DOHH2 (cell line): ENCODE data around the gene STAT5B.

Experiments
- H3F3A ChIP-seq: fragments of 200-600 bp; sonication (generic), shearing (Covaris generic); 2 replicates; pipeline ENCODE4 v1.6.0; 2016; ENCODE audit warnings: antibody characterized with exemption, mild to moderate bottlenecking; ENCODE audit not compliant: control insufficient read depth, insufficient read depth
- H3K27ac ChIP-seq: fragments of 200-600 bp; sonication (generic); 2 replicates; pipeline ENCODE4 v1.5.1; 2014; ENCODE audit warnings: low read depth, mild to moderate bottlenecking, low read length, moderate library complexity
- H3K27me3 ChIP-seq: fragments of 200-600 bp; sonication (generic); 2 replicates; pipeline ENCODE4 v1.6.1; 2014; ENCODE audit warnings: mild to moderate bottlenecking, low read length, mixed read lengths; ENCODE audit not compliant: control insufficient read depth
- H3K36me3 ChIP-seq: fragments of 200-600 bp; sonication (generic); 2 replicates; pipeline ENCODE4 v1.6.1; 2014; ENCODE audit warnings: mild to moderate bottlenecking, low read length, moderate library complexity, mixed read lengths; ENCODE audit not compliant: control insufficient read depth
- H3K4me1 ChIP-seq: fragments of 200-600 bp; sonication (generic); 2 replicates; pipeline ENCODE4 v1.6.1; 2014; ENCODE audit warnings: mild to moderate bottlenecking, low read length, mixed read lengths; ENCODE audit not compliant: control insufficient read depth
- H3K4me2 ChIP-seq: fragments of 200-600 bp; sonication (generic); 2 replicates; pipeline ENCODE4 v1.6.0; 2014; ENCODE audit warnings: mild to moderate bottlenecking, low read length, moderate library complexity
- H3K4me3 ChIP-seq: fragments of 200-600 bp; sonication (generic); 2 replicates; pipeline ENCODE4 v1.5.1; 2014; ENCODE audit warnings: mild to moderate bottlenecking, low read length, mixed read lengths
- H3K79me2 ChIP-seq: fragments of 200-600 bp; sonication (generic); 2 replicates; pipeline ENCODE4 v1.6.1; 2014; ENCODE audit warnings: mild to moderate bottlenecking, low read length, mixed read lengths; ENCODE audit not compliant: control insufficient read depth
- H3K9me2 ChIP-seq: fragments of 200-600 bp; sonication (generic); replicated peaks from 2 replicates; pipeline ENCODE4 v1.6.1; 2014; ENCODE audit warnings: mild to moderate bottlenecking, low read length, mixed read lengths; ENCODE audit not compliant: control insufficient read depth
- H3K9me3 ChIP-seq: fragments of 200-600 bp; sonication (generic); 2 replicates; pipeline ENCODE4 v1.6.1; 2014; ENCODE audit warnings: antibody characterized with exemption, low read length, mixed read lengths; ENCODE audit not compliant: control insufficient read depth, insufficient read depth
- H4K20me1 ChIP-seq: fragments of 200-600 bp; sonication (generic); 2 replicates; pipeline ENCODE4 v1.6.0; 2014; ENCODE audit warnings: low read depth, mild to moderate bottlenecking, antibody characterized with exemption, low read length, moderate library complexity; ENCODE audit not compliant: control insufficient read depth, insufficient read depth
- EZH2phosphoT487 ChIP-seq: fragments of 200-600 bp; sonication (generic); IDR thresholded peaks from 2 replicates; pipeline ENCODE4 v1.6.1; 2017; ENCODE audit warnings: borderline replicate concordance, mild to moderate bottlenecking, antibody characterized with exemption, low read length, moderate library complexity, mixed read lengths
- TF ChIP-seq, protein P1 (sequence below): fragments of 200-600 bp; sonication (generic); IDR thresholded peaks from one replicate; pipeline ENCODE4 v1.5.1; 2014; ENCODE audit warnings: antibody characterized with exemption, mild to moderate bottlenecking, low read depth, low read length; ENCODE audit not compliant: poor library complexity, severe bottlenecking

STAT5B gene

DNA sequence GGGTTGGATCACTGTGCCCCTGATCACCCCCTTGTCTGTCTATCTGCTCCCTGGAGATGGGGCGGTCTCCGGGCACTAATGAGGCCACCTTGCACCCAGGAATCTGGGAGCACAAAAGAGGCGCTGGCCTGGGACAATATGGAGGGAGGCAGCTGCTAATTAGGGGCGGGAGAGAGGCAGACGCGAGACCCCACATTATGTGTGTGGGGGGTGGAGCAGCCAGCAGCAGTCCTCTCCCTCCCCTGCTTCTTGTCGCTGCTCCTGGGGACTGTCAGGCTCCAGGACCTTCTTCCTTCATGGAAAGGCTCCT, 90.6 kb downstream of the STAT5B start:
- H4K20me1 ChIP-seq, result no peaks in the 10 kb centered on the region
- H3K9me2 ChIP-seq, result no peaks in the 10 kb centered on the region
- no peaks in the 10 kb centered on the region for H3F3A ChIP-seq
- H3K4me1 ChIP-seq, result peaks cover 39% of the 10 kb centered on the region
- no peaks in the 10 kb centered on the region for H3K79me2 ChIP-seq
- no peaks in the 10 kb centered on the region for H3K36me3 ChIP-seq
- H3K4me3 ChIP-seq, result no peak overlapping the region
- H3K27ac ChIP-seq, result no peak overlapping the region
- no peak for TF ChIP-seq EZH2phosphoT487
- TF ChIP-seq, protein P1, sequence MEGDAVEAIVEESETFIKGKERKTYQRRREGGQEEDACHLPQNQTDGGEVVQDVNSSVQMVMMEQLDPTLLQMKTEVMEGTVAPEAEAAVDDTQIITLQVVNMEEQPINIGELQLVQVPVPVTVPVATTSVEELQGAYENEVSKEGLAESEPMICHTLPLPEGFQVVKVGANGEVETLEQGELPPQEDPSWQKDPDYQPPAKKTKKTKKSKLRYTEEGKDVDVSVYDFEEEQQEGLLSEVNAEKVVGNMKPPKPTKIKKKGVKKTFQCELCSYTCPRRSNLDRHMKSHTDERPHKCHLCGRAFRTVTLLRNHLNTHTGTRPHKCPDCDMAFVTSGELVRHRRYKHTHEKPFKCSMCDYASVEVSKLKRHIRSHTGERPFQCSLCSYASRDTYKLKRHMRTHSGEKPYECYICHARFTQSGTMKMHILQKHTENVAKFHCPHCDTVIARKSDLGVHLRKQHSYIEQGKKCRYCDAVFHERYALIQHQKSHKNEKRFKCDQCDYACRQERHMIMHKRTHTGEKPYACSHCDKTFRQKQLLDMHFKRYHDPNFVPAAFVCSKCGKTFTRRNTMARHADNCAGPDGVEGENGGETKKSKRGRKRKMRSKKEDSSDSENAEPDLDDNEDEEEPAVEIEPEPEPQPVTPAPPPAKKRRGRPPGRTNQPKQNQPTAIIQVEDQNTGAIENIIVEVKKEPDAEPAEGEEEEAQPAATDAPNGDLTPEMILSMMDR, result no peak
- H3K9me3 ChIP-seq, result no peaks in the 10 kb centered on the region
- peaks cover 6% of the 10 kb centered on the region for H3K27me3 ChIP-seq
- no peak overlapping the region for H3K4me2 ChIP-seq

DNA sequence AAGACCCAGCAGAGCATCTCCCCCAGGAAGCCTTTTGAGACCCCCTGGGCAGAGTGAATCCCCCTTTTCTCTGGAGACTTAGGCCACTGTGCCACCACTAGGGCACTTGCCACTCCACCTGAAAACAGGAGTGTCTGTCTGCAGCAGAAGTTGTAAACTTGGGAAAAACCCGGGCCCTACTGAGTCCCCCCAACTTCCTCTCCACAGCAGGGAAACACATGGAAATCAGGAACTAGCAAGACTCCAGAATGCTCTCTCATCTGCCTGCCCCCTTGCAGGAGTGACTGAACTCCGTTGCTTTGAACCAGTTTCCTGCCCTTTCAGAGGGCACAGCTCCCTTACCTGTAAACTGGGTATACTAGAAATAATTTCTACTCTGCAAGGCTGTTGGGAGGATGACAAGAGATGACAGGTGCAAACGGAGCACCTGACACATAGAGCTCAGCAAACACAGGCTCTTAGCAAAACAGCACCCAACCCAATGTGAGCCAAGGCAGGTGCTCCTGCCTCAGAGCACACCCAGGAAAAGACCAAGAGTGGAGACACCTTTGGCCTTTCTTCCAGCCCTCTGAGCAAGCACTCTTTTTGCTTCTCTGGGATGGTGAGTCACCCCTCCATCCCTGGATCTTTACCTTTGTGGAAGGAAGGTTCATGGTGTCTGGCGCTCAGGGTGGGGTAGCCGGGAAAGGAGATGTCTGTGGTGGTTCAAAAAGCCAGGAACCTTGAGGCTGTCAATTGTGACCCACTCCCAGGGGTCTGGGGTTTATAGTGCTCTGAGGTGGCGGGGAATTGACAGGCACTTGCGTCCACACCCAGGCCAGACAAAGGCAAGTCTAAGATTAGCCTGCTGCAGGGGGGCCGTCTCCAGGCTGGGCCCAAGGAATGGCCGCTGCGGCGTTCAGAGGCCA, 91.2 kb downstream of the STAT5B start, which contains the start of gene HCRT:
Gene HCRT, minus strand, starts transcription at position 740 of the 908 bp plus-strand sequence. Its CDS starts 87 bp downstream, at position 653.
- Histone ChIP-seq H3K9me3 (no peaks in the 10 kb centered on the region), H3K79me2 (no peaks in the 10 kb centered on the region), H4K20me1 (no peaks in the 10 kb centered on the region), H3K4me3 (peak within 1 kb of the TSS; percentile 87), H3K9me2 (no peaks in the 10 kb centered on the region), H3K27ac (no peak within 1 kb of the TSS), H3K27me3 (peaks cover 11% of the 10 kb centered on the region), H3K4me2 (peak within 1 kb of the TSS; percentile 92), H3K4me1 (peaks cover 41% of the 10 kb centered on the region), H3F3A (no peaks in the 10 kb centered on the region), H3K36me3 (no peaks in the 10 kb centered on the region)
- no peak for TF ChIP-seq EZH2phosphoT487
- TF ChIP-seq, protein P1, result no peak

DNA sequence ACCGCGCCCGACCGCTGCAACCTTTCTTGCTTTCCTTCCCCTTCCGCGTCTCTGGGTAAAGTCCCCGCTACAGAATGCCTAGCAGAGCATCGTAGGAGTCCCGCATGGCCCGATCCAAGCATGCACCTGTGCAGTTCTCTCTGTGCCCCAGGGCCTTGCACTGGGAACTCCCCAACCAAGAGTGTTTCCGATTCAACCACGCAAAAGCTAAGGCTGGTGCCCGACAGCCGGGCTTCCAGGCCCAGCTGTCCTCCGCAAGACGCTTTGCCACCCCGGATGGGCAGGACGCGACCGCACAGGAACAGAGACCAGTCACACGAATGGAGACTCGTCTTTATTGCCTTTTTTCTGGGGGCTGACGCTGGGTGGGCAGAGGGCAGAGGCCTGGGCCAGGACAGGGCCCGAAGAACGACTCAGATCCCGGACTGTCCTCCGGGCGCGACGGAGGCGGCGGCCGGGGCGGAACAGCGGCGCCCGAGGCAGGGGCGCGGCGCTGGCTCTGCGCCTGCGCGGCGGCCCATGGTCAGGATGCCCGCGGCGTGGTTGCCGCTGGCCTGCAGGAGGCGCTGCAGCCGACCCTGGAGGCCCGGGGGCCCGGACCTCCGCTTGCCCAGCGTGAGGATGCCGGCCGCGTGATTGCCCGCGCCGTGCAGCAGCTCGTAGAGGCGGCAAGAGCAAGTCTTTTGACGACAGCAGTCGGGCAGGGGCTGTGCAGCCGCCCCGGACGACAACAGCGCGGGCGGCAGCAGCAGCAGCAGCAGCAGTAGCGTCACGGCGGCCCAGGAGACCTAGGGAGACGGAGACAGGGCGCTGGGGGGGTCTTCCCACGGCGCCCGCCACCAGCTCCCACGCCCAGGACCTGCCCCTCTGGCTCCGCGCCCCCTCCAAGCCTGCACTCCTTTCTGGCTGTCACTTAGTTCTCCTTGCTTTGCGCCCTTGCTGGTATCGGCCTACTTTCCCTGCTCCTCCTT, 92.2 kb downstream of the STAT5B start:
- Histone ChIP-seq H3K27ac (peak overlapping the region; percentile 7; the same call in 1 of the 2 replicates), H3K9me3 (no peaks in the 10 kb centered on the region), H3K9me2 (no peaks in the 10 kb centered on the region), H3K27me3 (peaks cover 18% of the 10 kb centered on the region), H3K36me3 (no peaks in the 10 kb centered on the region), H3F3A (peaks cover 7% of the 10 kb centered on the region; the same call in 1 of the 2 replicates), H4K20me1 (no peaks in the 10 kb centered on the region), H3K4me3 (peak overlapping the region; percentile 87), H3K4me1 (peaks cover 50% of the 10 kb centered on the region), H3K4me2 (peak overlapping the region; percentile 92), H3K79me2 (no peaks in the 10 kb centered on the region)
- no peak for TF ChIP-seq EZH2phosphoT487
- TF ChIP-seq, protein P1, result peak; percentile 85
